ENCODE results near the gene S100A3.

The S100A3 gene

DNA sequence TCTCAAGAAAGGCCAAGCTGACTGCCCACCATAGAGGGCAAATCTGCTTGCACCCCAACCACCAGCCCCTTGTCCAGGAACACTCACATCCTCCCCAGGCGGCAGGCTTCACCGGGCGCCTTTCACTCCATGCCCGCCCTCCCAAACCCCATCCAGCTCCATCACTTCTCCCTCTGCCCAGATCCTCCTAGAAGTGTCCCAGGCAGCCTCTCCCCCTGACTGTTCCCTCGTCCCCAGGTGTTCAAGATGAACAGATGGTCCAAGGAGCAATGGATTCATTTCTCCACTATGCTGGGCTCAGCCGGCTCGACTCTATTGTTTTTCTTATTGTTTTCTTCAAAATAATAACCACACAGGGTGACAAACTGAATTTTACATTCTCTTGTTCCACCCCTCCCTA, 35.4 kb downstream of the S100A3 start:
- Histone ChIP-seq H3K9me3 (ENCODE audit: control insufficient read depth, low read length) (no peaks in the 10 kb centered on the region), H3K9ac (ENCODE audit: low read length) (no peak overlapping the region), H3K4me1 (ENCODE audit: control insufficient read depth, insufficient read depth, low read length) (no peaks in the 10 kb centered on the region), H3K27me3 (replicated peaks; ENCODE audit: control insufficient read depth, insufficient read depth, low read length) (no peaks in the 10 kb centered on the region), H3K4me3 (ENCODE audit: low read length) (no peak overlapping the region), H3K36me3 (ENCODE audit: control insufficient read depth, insufficient read depth, low read length, severe bottlenecking) (no peaks in the 10 kb centered on the region)
- no peak for DNase-seq (ENCODE audit: low read depth)

GRCh38 chr1:153513023-153513422, 36.0 kb downstream of the S100A3 start:
- H3K4me3 ChIP-seq (ENCODE audit: low read length), result no peak overlapping the region
- no peak overlapping the region for H3K9ac ChIP-seq (ENCODE audit: low read length)
- H3K27me3 ChIP-seq (replicated peaks; ENCODE audit: control insufficient read depth, insufficient read depth, low read length), result no peaks in the 10 kb centered on the region
- H3K4me1 ChIP-seq (ENCODE audit: control insufficient read depth, insufficient read depth, low read length), result peaks cover 4% of the 10 kb centered on the region
- H3K9me3 ChIP-seq (ENCODE audit: control insufficient read depth, low read length), result no peaks in the 10 kb centered on the region
- no peaks in the 10 kb centered on the region for H3K36me3 ChIP-seq (ENCODE audit: control insufficient read depth, insufficient read depth, low read length, severe bottlenecking)
- no peak for DNase-seq (ENCODE audit: low read depth)

DNA sequence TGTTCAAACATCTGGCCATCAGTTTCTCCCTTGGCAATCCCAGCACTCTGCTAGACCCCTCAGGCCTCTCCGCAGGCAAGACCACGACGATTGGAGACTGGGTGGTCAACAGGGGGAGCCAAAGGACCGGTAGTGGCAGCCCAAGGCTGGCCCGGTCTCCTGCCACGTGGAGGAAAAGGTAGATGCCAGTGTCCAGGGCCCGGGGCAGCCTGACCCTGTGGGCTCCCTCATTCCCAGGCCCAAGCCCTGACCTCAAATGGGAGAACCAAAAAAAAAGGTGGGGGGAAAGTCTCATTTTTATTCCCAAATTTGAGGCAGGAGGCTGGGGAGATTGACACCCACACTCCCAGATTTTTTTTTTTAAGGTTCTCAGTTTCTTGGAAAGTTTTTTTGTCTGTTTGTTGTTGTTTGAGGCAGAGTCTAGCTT, 38.1 kb downstream of the S100A3 start:
- DNase-seq (ENCODE audit: low read depth), result peak; percentile 94

DNA sequence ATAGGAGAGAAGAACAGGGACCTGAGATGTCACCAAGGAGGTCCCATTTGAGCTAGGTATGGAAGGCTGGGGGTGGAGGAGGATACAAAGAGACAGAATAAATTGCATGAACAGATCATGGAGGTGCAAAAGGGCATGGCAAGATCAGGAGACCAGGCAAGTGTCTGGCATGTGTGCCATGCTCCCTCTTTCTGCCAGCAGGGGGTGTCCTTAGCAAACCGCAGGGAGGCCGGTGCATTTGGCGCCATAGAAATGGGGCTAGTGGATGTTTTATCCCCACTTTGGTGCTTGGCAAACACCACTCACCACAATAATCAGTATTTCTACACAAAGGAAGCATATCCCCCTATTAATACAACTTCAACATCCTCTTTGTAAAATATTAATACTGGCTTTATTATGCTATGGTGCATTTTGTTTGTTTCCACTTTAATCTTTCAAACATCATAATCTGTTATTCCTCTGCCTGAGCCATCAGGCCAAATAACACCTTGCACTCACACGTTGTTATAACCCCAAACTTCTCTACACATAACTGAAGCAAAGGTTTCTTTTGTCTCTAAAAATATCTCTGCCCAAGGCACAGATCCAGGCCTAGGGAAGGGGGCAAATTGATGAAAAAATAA, 39.2 kb downstream of the S100A3 start:
- DNase-seq (ENCODE audit: low read depth), result peak; percentile 39
- no peak overlapping the region for H3K9ac ChIP-seq (ENCODE audit: low read length)
- no peaks in the 10 kb centered on the region for H3K36me3 ChIP-seq (ENCODE audit: control insufficient read depth, insufficient read depth, low read length, severe bottlenecking)
- H3K27me3 ChIP-seq (replicated peaks; ENCODE audit: control insufficient read depth, insufficient read depth, low read length), result no peaks in the 10 kb centered on the region
- H3K9me3 ChIP-seq (ENCODE audit: control insufficient read depth, low read length), result no peaks in the 10 kb centered on the region
- peaks cover 33% of the 10 kb centered on the region for H3K4me1 ChIP-seq (ENCODE audit: control insufficient read depth, insufficient read depth, low read length)
- no peak overlapping the region for H3K4me3 ChIP-seq (ENCODE audit: low read length)

More for the DNA sequence above, 38.1 kb downstream of the S100A3 start:
- Histone ChIP-seq H3K9ac (ENCODE audit: low read length) (peak overlapping the region; percentile 41), H3K27me3 (replicated peaks; ENCODE audit: control insufficient read depth, insufficient read depth, low read length) (no peaks in the 10 kb centered on the region), H3K4me3 (ENCODE audit: low read length) (no peak overlapping the region), H3K4me1 (ENCODE audit: control insufficient read depth, insufficient read depth, low read length) (peaks cover 24% of the 10 kb centered on the region), H3K9me3 (ENCODE audit: control insufficient read depth, low read length) (no peaks in the 10 kb centered on the region), H3K36me3 (ENCODE audit: control insufficient read depth, insufficient read depth, low read length, severe bottlenecking) (no peaks in the 10 kb centered on the region)

- Histone ChIP-seq H3K9ac (ENCODE audit: low read length) (no peak overlapping the region), H3K4me3 (ENCODE audit: low read length) (no peak overlapping the region), H3K9me3 (ENCODE audit: control insufficient read depth, low read length) (no peaks in the 10 kb centered on the region), H3K36me3 (ENCODE audit: control insufficient read depth, insufficient read depth, low read length, severe bottlenecking) (no peaks in the 10 kb centered on the region), H3K4me1 (ENCODE audit: control insufficient read depth, insufficient read depth, low read length) (peaks cover 33% of the 10 kb centered on the region), H3K27me3 (replicated peaks; ENCODE audit: control insufficient read depth, insufficient read depth, low read length) (no peaks in the 10 kb centered on the region)
- no peak for DNase-seq (ENCODE audit: low read depth)
Observed at GRCh38 chr1:153509036-153509435, 40.0 kb downstream of the S100A3 start.

DNA sequence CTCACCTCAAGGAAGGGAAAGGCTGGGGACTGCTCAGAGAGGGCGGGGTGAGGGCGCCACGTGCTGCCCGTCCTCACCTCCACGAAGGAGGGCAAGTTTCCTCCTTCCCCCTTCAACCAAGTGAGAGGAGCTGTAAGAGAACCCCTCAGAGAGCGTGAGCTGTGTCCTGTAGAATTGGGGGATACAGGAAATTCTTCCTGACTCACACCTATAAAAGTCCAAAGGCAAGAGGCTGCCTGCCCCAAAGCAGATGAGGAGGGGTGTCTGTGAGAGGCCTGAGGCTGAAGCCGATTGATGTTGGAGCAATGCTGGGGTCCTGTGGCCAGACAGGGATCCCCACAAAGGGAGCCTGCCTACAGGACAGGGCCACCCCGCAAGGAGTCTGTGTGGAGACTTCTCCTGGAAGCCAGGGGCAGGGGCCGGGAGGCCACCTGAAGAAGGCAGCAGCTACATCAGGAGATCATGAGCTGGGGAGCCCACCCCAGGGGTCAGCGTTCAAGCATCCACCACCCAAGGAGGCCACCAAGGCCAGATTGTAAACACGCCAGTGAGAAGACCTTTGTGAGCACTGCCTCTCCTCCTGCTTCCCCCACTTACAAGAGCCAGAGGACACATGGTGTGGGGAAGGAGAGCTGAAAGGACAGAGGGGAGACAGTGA, 41.0 kb downstream of the S100A3 start:
- H3K4me1 ChIP-seq (ENCODE audit: control insufficient read depth, insufficient read depth, low read length), result peaks cover 33% of the 10 kb centered on the region
- H3K9me3 ChIP-seq (ENCODE audit: control insufficient read depth, low read length), result no peaks in the 10 kb centered on the region
- H3K36me3 ChIP-seq (ENCODE audit: control insufficient read depth, insufficient read depth, low read length, severe bottlenecking), result no peaks in the 10 kb centered on the region
- DNase-seq (ENCODE audit: low read depth), result no peak
- peak overlapping the region; percentile 79 for H3K9ac ChIP-seq (ENCODE audit: low read length)
- no peaks in the 10 kb centered on the region for H3K27me3 ChIP-seq (replicated peaks; ENCODE audit: control insufficient read depth, insufficient read depth, low read length)
- no peak overlapping the region for H3K4me3 ChIP-seq (ENCODE audit: low read length)

DNA sequence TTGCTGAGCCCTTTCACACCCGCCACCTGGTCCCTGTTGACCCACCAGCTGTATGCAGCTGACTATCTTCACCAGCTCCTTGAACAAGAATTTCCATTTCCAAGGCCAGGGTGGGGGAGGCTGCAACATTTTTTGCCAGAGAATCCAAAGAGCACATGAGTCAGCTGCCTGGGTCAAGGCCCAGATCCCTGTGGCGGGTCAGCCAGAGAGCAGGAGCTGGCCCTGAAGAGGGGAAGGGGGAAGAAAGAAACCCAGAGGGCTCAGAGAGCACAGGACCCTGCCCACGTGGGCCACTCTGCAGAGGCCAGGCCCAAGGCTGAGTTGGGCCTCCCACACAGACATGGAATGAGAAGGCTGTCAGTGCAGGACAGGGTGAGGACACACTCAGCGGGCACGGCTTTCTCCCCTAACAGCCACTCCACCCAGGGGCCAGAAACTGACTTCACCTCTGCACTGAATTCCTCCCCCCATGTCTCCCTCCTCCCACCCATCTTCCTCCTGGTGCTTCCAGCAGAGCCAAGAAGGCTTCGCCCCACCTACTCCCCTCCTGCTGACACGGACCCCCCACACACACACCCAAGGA, 42.1 kb downstream of the S100A3 start:
- H3K9me3 ChIP-seq (ENCODE audit: control insufficient read depth, low read length), result no peaks in the 10 kb centered on the region
- peak overlapping the region; percentile 39 for H3K4me3 ChIP-seq (ENCODE audit: low read length)
- DNase-seq (ENCODE audit: low read depth), result peak; percentile 85
- no peaks in the 10 kb centered on the region for H3K36me3 ChIP-seq (ENCODE audit: control insufficient read depth, insufficient read depth, low read length, severe bottlenecking)
- H3K27me3 ChIP-seq (replicated peaks; ENCODE audit: control insufficient read depth, insufficient read depth, low read length), result no peaks in the 10 kb centered on the region
- peaks cover 33% of the 10 kb centered on the region for H3K4me1 ChIP-seq (ENCODE audit: control insufficient read depth, insufficient read depth, low read length)
- peak overlapping the region; percentile 79 for H3K9ac ChIP-seq (ENCODE audit: low read length)

DNA sequence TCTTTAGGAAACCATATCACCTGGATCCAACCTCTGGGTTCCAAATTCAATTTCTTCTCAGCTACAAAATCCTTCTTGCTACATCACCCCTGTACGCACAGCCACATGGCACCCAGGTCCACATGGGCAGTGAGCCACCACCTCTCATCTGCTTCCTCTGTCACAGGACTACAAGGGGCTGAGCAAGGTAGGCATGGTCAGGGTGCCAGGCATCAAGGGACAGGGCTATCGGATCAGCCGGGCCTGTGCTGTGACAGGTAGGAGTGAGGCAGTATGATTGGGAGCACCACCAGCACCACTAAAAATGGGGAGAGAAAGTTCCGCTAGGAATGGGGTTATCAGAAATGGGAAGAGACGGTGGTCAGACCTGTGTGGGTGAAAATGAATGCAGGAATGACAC, 42.7 kb downstream of the S100A3 start:
- Histone ChIP-seq H3K27me3 (replicated peaks; ENCODE audit: control insufficient read depth, insufficient read depth, low read length) (no peaks in the 10 kb centered on the region), H3K9me3 (ENCODE audit: control insufficient read depth, low read length) (no peaks in the 10 kb centered on the region), H3K4me3 (ENCODE audit: low read length) (peak overlapping the region; percentile 13), H3K9ac (ENCODE audit: low read length) (peak overlapping the region; percentile 30), H3K36me3 (ENCODE audit: control insufficient read depth, insufficient read depth, low read length, severe bottlenecking) (no peaks in the 10 kb centered on the region), H3K4me1 (ENCODE audit: control insufficient read depth, insufficient read depth, low read length) (peaks cover 33% of the 10 kb centered on the region)
- DNase-seq (ENCODE audit: low read depth), result no peak

DNA sequence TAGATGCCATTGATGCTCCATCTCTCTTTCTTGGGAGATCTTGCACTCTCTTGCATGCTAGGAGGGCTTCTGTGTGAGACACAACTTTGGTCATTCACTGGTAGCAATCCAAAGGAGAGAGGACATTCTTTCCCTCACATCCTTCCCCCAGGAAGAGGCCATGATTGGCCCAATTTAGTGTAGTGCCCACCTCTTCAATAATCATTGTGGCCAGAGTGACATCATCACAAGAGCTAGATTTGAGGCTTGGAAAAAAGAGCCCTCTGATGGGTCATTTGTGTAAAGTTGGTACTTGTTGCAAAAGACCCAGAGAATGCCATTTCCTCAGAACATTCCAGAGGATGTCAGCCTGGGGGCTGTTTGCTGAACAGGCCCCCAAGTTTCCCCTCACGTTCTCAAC, 43.5 kb downstream of the S100A3 start:
- peaks cover 33% of the 10 kb centered on the region for H3K4me1 ChIP-seq (ENCODE audit: control insufficient read depth, insufficient read depth, low read length)
- no peak overlapping the region for H3K4me3 ChIP-seq (ENCODE audit: low read length)
- H3K36me3 ChIP-seq (ENCODE audit: control insufficient read depth, insufficient read depth, low read length, severe bottlenecking), result no peaks in the 10 kb centered on the region
- no peaks in the 10 kb centered on the region for H3K9me3 ChIP-seq (ENCODE audit: control insufficient read depth, low read length)
- H3K9ac ChIP-seq (ENCODE audit: low read length), result no peak overlapping the region
- H3K27me3 ChIP-seq (replicated peaks; ENCODE audit: control insufficient read depth, insufficient read depth, low read length), result no peaks in the 10 kb centered on the region
- no peak for DNase-seq (ENCODE audit: low read depth)

- H3K27me3 ChIP-seq (replicated peaks; ENCODE audit: control insufficient read depth, insufficient read depth, low read length), result no peaks in the 10 kb centered on the region
- peaks cover 33% of the 10 kb centered on the region for H3K4me1 ChIP-seq (ENCODE audit: control insufficient read depth, insufficient read depth, low read length)
- no peaks in the 10 kb centered on the region for H3K9me3 ChIP-seq (ENCODE audit: control insufficient read depth, low read length)
- DNase-seq (ENCODE audit: low read depth), result no peak
- no peak overlapping the region for H3K9ac ChIP-seq (ENCODE audit: low read length)
- H3K4me3 ChIP-seq (ENCODE audit: low read length), result no peak overlapping the region
- no peaks in the 10 kb centered on the region for H3K36me3 ChIP-seq (ENCODE audit: control insufficient read depth, insufficient read depth, low read length, severe bottlenecking)
Observed at GRCh38 chr1:153503766-153504165, 45.3 kb downstream of the S100A3 start.

DNA sequence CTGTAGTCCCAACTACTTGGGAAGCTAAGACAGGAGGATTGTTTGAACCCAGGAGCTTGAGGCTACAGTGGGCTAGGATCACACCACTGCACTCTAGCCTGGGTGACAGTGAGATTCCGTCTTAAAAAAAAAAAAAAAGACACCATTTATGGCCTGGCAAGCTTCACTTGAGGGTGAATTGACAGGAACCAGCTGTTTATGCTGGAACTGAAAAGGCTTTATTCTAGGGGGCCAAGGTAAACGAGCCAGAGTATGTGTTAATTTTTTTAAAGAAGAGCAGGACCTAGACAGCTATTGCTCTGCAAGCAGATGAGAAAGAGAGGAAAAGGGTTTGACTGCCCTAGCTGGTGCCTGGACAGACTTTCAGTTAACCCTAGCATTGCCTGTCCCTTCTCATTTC, 50.3 kb downstream of the S100A3 start:
- Histone ChIP-seq H3K36me3 (ENCODE audit: control insufficient read depth, insufficient read depth, low read length, severe bottlenecking) (no peaks in the 10 kb centered on the region), H3K27me3 (replicated peaks; ENCODE audit: control insufficient read depth, insufficient read depth, low read length) (no peaks in the 10 kb centered on the region), H3K4me3 (ENCODE audit: low read length) (no peak overlapping the region), H3K9ac (ENCODE audit: low read length) (no peak overlapping the region), H3K4me1 (ENCODE audit: control insufficient read depth, insufficient read depth, low read length) (no peaks in the 10 kb centered on the region), H3K9me3 (ENCODE audit: control insufficient read depth, low read length) (no peaks in the 10 kb centered on the region)
- no peak for DNase-seq (ENCODE audit: low read depth)
